ENCODE measurements around the gene ZNF384. TPM values are rescaled to one million over a fixed set of nuclear protein-coding genes. Genes with fewer than 3 reads are reported as not detected.

Gene ZNF384
- total RNA-seq, 2 experiments from 2014 or later, result 67.6 TPM

- Mint-ChIP-seq H3K9me3 (no peaks in the 10 kb centered on the region), H3K36me3 (ENCODE audit: low read depth) (peaks cover 38% of the 10 kb centered on the region), H3K27me3 (no peaks in the 10 kb centered on the region), H3K4me1 (ENCODE audit: low read depth) (peaks cover 56% of the 10 kb centered on the region), H3K27ac (peak overlapping the region; percentile 93), H3K4me3 (peak overlapping the region; percentile 89)
- no peaks in the 10 kb centered on the region for H3K27me3 ChIP-seq (ENCODE audit: control insufficient read depth in 1 of 2, insufficient read depth in 2 of 2, low read length in 2 of 2)
- ChIA-PET CTCF (interaction anchor here (0.6 to 2.0 kb wide), 7 partner anchors 29 to 203 kb away, joined by 3 to 15 read pairs (median 5); partner anchors contain the start of gene COPS7A), POLR2A (interaction anchor here (0.6 to 2.3 kb wide), 35 partner anchors 11 to 279 kb away, joined by 3 to 164 read pairs (median 9); partner anchors contain the start of genes C12orf57, CD4, CDCA3 and COPS7A)
- H3K4me1 ChIP-seq (ENCODE audit: insufficient read depth, low read length), result peaks cover 54% of the 10 kb centered on the region
- peaks cover 12% of the 10 kb centered on the region for H3K36me3 ChIP-seq (ENCODE audit: insufficient read depth, low read length)
- no peaks in the 10 kb centered on the region for H3K9me3 ChIP-seq (ENCODE audit: control insufficient read depth in 1 of 2, insufficient read depth in 1 of 2, low read length in 2 of 2)
- H3K27ac ChIP-seq (ENCODE audit: low read depth in 1 of 2, low read length in 2 of 2), result peak overlapping the region; percentile 92 to 94
- TF ChIP-seq CTCF (IDR thresholded peaks at IDR 0.05), result no peak
- DNase-seq (peak in 10 of 14 experiments; percentile 26 to 66 (median 44)), ATAC-seq (ENCODE audit: poor library complexity) (peak; percentile 4)
- intact Hi-C loops (cut with DNase I, micrococcal nuclease), result loop anchor here (2.0 to 5.0 kb wide), 5 partner anchors 64 to 282 kb away; partner anchors contain the start of genes NOP2 (in 2 of the 2), CDCA3 (in 1 of the 2), EMG1 (in 1 of the 2) and MLF2 (in 1 of the 2)
- H3K4me3 ChIP-seq (ENCODE audit: low read length), result peak overlapping the region; percentile 88
These were observed 604 bp downstream of the ZNF384 start for GRCh38 chr12:6688543-6688998.

GRCh38 chr12:6685814-6686213 is 3.4 kb downstream of the ZNF384 start:
- intact Hi-C loops (cut with DNase I, micrococcal nuclease), result loop anchor here (2.0 to 5.0 kb wide), 2 partner anchors 67 to 119 kb away; partner anchors contain the start of gene NOP2 (in 2 of the 2)
- H3K4me1 Mint-ChIP-seq (ENCODE audit: low read depth), result peaks cover 67% of the 10 kb centered on the region
- POLR2A ChIA-PET, result no interaction called here
- ATAC-seq (ENCODE audit: poor library complexity) (no peak), DNase-seq (no peak)
- no peak overlapping the region for H3K4me3 ChIP-seq (ENCODE audit: low read length)
- H3K27me3 Mint-ChIP-seq, result no peaks in the 10 kb centered on the region
- H3K27me3 ChIP-seq (ENCODE audit: control insufficient read depth in 1 of 2, insufficient read depth in 2 of 2, low read length in 2 of 2), result no peaks in the 10 kb centered on the region
- H3K4me3 Mint-ChIP-seq, result peak overlapping the region; percentile 89
- no peak for TF ChIP-seq CTCF (IDR thresholded peaks at IDR 0.05)
- H3K27ac ChIP-seq (ENCODE audit: low read depth in 1 of 2, low read length in 2 of 2), result no peak overlapping the region
- CTCF ChIA-PET, result interaction anchor here (0.7 to 1.5 kb wide), 2 partner anchors 132 to 184 kb away, joined by 3 to 7 read pairs; no protein-coding TSS in a partner anchor
- no peaks in the 10 kb centered on the region for H3K9me3 Mint-ChIP-seq
- peaks cover 29% of the 10 kb centered on the region for H3K36me3 ChIP-seq (ENCODE audit: insufficient read depth, low read length)
- peaks cover 60% of the 10 kb centered on the region for H3K36me3 Mint-ChIP-seq (ENCODE audit: low read depth)
- H3K27ac Mint-ChIP-seq, result peak overlapping the region; percentile 93
- peaks cover 47% of the 10 kb centered on the region for H3K4me1 ChIP-seq (ENCODE audit: insufficient read depth, low read length)
- H3K9me3 ChIP-seq (ENCODE audit: control insufficient read depth in 1 of 2, insufficient read depth in 1 of 2, low read length in 2 of 2), result no peaks in the 10 kb centered on the region

- peak overlapping the region; percentile 22 for H3K4me3 Mint-ChIP-seq
- Histone ChIP-seq H3K27me3 (ENCODE audit: control insufficient read depth in 1 of 2, insufficient read depth in 2 of 2, low read length in 2 of 2) (no peaks in the 10 kb centered on the region), H3K27ac (ENCODE audit: low read depth in 1 of 2, low read length in 2 of 2) (peak overlapping the region in 1 of 2 donors; percentile 32), H3K4me1 (ENCODE audit: insufficient read depth, low read length) (peaks cover 38% of the 10 kb centered on the region), H3K36me3 (ENCODE audit: insufficient read depth, low read length) (peaks cover 41% of the 10 kb centered on the region), H3K4me3 (ENCODE audit: low read length) (no peak overlapping the region), H3K9me3 (ENCODE audit: control insufficient read depth in 1 of 2, insufficient read depth in 1 of 2, low read length in 2 of 2) (no peaks in the 10 kb centered on the region)
- no peaks in the 10 kb centered on the region for H3K27me3 Mint-ChIP-seq
- no peaks in the 10 kb centered on the region for H3K9me3 Mint-ChIP-seq
- ATAC-seq (ENCODE audit: poor library complexity) (no peak), DNase-seq (peak in 6 of 14 experiments; percentile 13 to 74 (median 58))
- peaks cover 66% of the 10 kb centered on the region for H3K36me3 Mint-ChIP-seq (ENCODE audit: low read depth)
- ChIA-PET CTCF (interaction anchor here (0.5 to 1.5 kb wide), 13 partner anchors 21 to 167 kb away, joined by 3 to 7 read pairs (median 3); partner anchors contain the start of genes CDCA3, COPS7A, MLF2 and USP5), POLR2A (interaction anchor here (1.0 kb wide), 1 partner anchor 21 kb away, joined by 3 read pairs; no protein-coding TSS in a partner anchor)
- H3K27ac Mint-ChIP-seq, result peak overlapping the region; percentile 50
- peak; percentile 60 for TF ChIP-seq CTCF (IDR thresholded peaks at IDR 0.05)
- peaks cover 60% of the 10 kb centered on the region for H3K4me1 Mint-ChIP-seq (ENCODE audit: low read depth)
- intact Hi-C loops (cut with DNase I, micrococcal nuclease), result loop anchor here (2.0 to 5.0 kb wide), 2 partner anchors 66 to 117 kb away; partner anchors contain the start of gene NOP2 (in 2 of the 2)
These were observed 4.6 kb downstream of the ZNF384 start for GRCh38 chr12:6684609-6685008.

All from CD4-positive, alpha-beta T cell (primary cell).